H1 (cell line): ENCODE measurements around the gene ARMH4. TPM values are rescaled to one million over a fixed set of nuclear protein-coding genes. Genes with fewer than 3 reads are reported as not detected.

Experiments used
- CTCF ChIA-PET: fragments of 300-600 bp; sonication (Branson Sonifier 250); formaldehyde crosslinking; loops from one replicate; lab custom pipeline; 2021; ENCODE audit not compliant: partially characterized antibody; lab: Charles Lee
- POLR2A ChIA-PET: fragments of 300-600 bp; sonication (Branson Sonifier 250); formaldehyde crosslinking; loops from one replicate; lab custom pipeline; 2021; ENCODE audit warnings: inconsistent platforms; ENCODE audit not compliant: partially characterized antibody; lab: Charles Lee
- DNase-seq, 2 experiments: peaks; one replicate each; pipeline versions ENCODE4 v3.0.0 to v3.0.0-alpha.2; 2010 to 2022; ENCODE audit warnings: low spot score in 2 of 2, low read depth in 1 of 2, mixed read lengths in 1 of 2
- FAIRE-seq: peaks from 2 replicates; lab custom pipeline; 2011; peaks lifted over from hg19 to GRCh38; lab: Jason Lieb, UNC
- H2AFZ ChIP-seq: 2 replicates; pipeline ENCODE4 v1.8.1; 2012; ENCODE audit warnings: low read length, inconsistent platforms
- H2AK5ac ChIP-seq: 2 replicates; pipeline ENCODE4 v1.6.1; 2013; ENCODE audit warnings: low read depth, low read length
- H2BK120ac ChIP-seq: replicated peaks from 2 replicates; pipeline ENCODE3; 2013; ENCODE audit warnings: low read depth, low read length, inconsistent platforms
- H2BK12ac ChIP-seq: 2 replicates; pipeline ENCODE4 v1.6.1; 2013; ENCODE audit warnings: low read depth, low read length
- H2BK15ac ChIP-seq: 2 replicates; pipeline ENCODE4 v1.6.1; 2013; ENCODE audit warnings: low read length
- H2BK20ac ChIP-seq: 2 replicates; pipeline ENCODE4 v1.6.1; 2013; ENCODE audit warnings: low read length
- H2BK5ac ChIP-seq: 2 replicates; pipeline ENCODE4 v1.6.1; 2013; ENCODE audit warnings: low read depth, low read length
- H3K14ac ChIP-seq: 2 replicates; pipeline ENCODE4 v1.6.1; 2013; ENCODE audit warnings: inconsistent platforms; ENCODE audit not compliant: insufficient read length
- H3K18ac ChIP-seq: 2 replicates; pipeline ENCODE4 v1.6.1; 2013; ENCODE audit warnings: low read length; ENCODE audit errors: extremely low read depth
- H3K23ac ChIP-seq: 2 replicates; pipeline ENCODE4 v1.6.1; 2013; ENCODE audit warnings: inconsistent platforms; ENCODE audit not compliant: insufficient read length
- H3K23me2 ChIP-seq: 2 replicates; pipeline ENCODE4 v1.6.1; 2013; ENCODE audit warnings: low read depth, low read length
- H3K27ac ChIP-seq: 2 replicates; pipeline ENCODE4 v1.6.1; 2011; ENCODE audit warnings: low read depth, low read length, inconsistent platforms
- H3K27me3 ChIP-seq, 4 experiments: replicated peaks in 1 of 4; 1 replicate in 1 of 4; 2 replicates in 3 of 4; pipeline versions ENCODE4 v1.6.1 to v1.8.1; 2011 to 2013; ENCODE audit warnings: low read length in 3 of 4, mild to moderate bottlenecking in 3 of 4, inconsistent platforms in 2 of 4, mixed read lengths in 2 of 4, moderate library complexity in 1 of 4; ENCODE audit not compliant: control insufficient read depth in 3 of 4, insufficient read depth in 3 of 4; ENCODE audit errors: extremely low read depth in 1 of 4
- H3K36me3 ChIP-seq, 4 experiments: 2 replicates each; pipeline versions ENCODE4 v1.6.1 to v1.8.1; 2011 to 2013; ENCODE audit warnings: mild to moderate bottlenecking in 4 of 4, low read length in 3 of 4, moderate library complexity in 2 of 4, control low read depth in 1 of 4, inconsistent platforms in 1 of 4; ENCODE audit not compliant: insufficient read depth in 4 of 4, control insufficient read depth in 2 of 4
- H3K4ac ChIP-seq: replicated peaks from 2 replicates; pipeline ENCODE3; 2013; ENCODE audit warnings: low read length, low read depth, mixed read lengths, inconsistent platforms; ENCODE audit not compliant: insufficient read length
- H3K4me1 ChIP-seq, 4 experiments: replicated peaks in 1 of 4; 1 replicate in 1 of 4; 2 replicates in 3 of 4; pipeline versions ENCODE4 v1.6.1 to v1.8.1; 2011 to 2013; ENCODE audit warnings: low read length in 3 of 4, inconsistent platforms in 2 of 4, mixed read lengths in 1 of 4; ENCODE audit not compliant: insufficient read depth in 4 of 4, control insufficient read depth in 3 of 4
- H3K4me2 ChIP-seq, 2 experiments: 2 replicates each; pipeline versions ENCODE4 v1.6.1 to v1.8.1; 2011 to 2013; ENCODE audit warnings: low read depth in 2 of 2, low read length in 2 of 2, control low read depth in 1 of 2, inconsistent platforms in 1 of 2, mild to moderate bottlenecking in 1 of 2; ENCODE audit not compliant: insufficient read depth in 1 of 2
- H3K4me3 ChIP-seq, 4 experiments: fragments of 200-600, 300-600 bp in 1 of 4; sonication (generic), shearing (Covaris generic), sonication (Bioruptor Twin) in 1 of 4; 2 replicates each; pipeline versions ENCODE4 v1.5.1 to v1.8.1; 2011 to 2016; ENCODE audit warnings: low read length in 4 of 4, low read depth in 3 of 4, control low read depth in 2 of 4, inconsistent platforms in 2 of 4, mild to moderate bottlenecking in 2 of 4, mixed read lengths in 1 of 4, moderate library complexity in 1 of 4; ENCODE audit not compliant: insufficient read depth in 2 of 4; ENCODE audit errors: extremely low read depth in 1 of 4
- H3K56ac ChIP-seq: replicated peaks from 2 replicates; pipeline ENCODE3; 2013; ENCODE audit warnings: low read depth, mild to moderate bottlenecking, mixed read lengths, low read length, inconsistent platforms; ENCODE audit not compliant: insufficient read length
- H3K79me1 ChIP-seq: 2 replicates; pipeline ENCODE4 v1.6.1; 2013; ENCODE audit warnings: low read depth, low read length, control low read depth
- H3K79me2 ChIP-seq, 2 experiments: 2 replicates each; pipeline versions ENCODE4 v1.6.1 to v1.8.1; 2012 to 2013; ENCODE audit warnings: low read length in 2 of 2, mild to moderate bottlenecking in 2 of 2, inconsistent platforms in 1 of 2; ENCODE audit not compliant: insufficient read depth in 2 of 2, control insufficient read depth in 1 of 2
- H3K9ac ChIP-seq, 4 experiments: replicated peaks in 1 of 4; 1 replicate in 1 of 4; 2 replicates in 3 of 4; pipeline versions ENCODE4 v1.6.1 to v1.8.1; 2011 to 2013; ENCODE audit warnings: low read depth in 3 of 4, low read length in 3 of 4, control low read depth in 2 of 4, mild to moderate bottlenecking in 2 of 4, moderate library complexity in 2 of 4, inconsistent platforms in 1 of 4; ENCODE audit errors: extremely low read depth in 1 of 4
- H3K9me3 ChIP-seq, 2 experiments: 2 replicates each; pipeline versions ENCODE4 v1.6.1 to v1.8.1; 2012 to 2013; ENCODE audit warnings: mild to moderate bottlenecking in 2 of 2, moderate library complexity in 2 of 2, control low read depth in 1 of 2, inconsistent platforms in 1 of 2, low read depth in 1 of 2, low read length in 1 of 2, mixed read lengths in 1 of 2; ENCODE audit not compliant: insufficient read depth in 2 of 2
- H4K20me1 ChIP-seq, 2 experiments: replicated peaks in 1 of 2; 2 replicates each; pipeline versions ENCODE3 to v1.8.1; 2011 to 2013; ENCODE audit warnings: inconsistent platforms in 2 of 2, low read length in 2 of 2, mild to moderate bottlenecking in 1 of 2; ENCODE audit not compliant: insufficient read depth in 2 of 2, control insufficient read depth in 1 of 2
- H4K5ac ChIP-seq: 2 replicates; pipeline ENCODE4 v1.6.1; 2013; ENCODE audit warnings: low read length, low read depth, mixed read lengths, inconsistent platforms; ENCODE audit not compliant: insufficient read length
- H4K8ac ChIP-seq: 2 replicates; pipeline ENCODE4 v1.8.0; 2013; ENCODE audit warnings: mild to moderate bottlenecking, moderate library complexity, low read length, inconsistent platforms; ENCODE audit not compliant: insufficient read depth; ENCODE audit errors: extremely low read depth
- H4K91ac ChIP-seq: replicated peaks from 2 replicates; pipeline ENCODE3; 2013; ENCODE audit warnings: low read length, mixed read lengths, inconsistent platforms; ENCODE audit not compliant: insufficient read length
- BRCA1 ChIP-seq: IDR thresholded peaks from 2 replicates; pipeline ENCODE4 v1.6.1; 2012; ENCODE audit warnings: low read depth, low read length, improper control_type of control experiment
- EGR1 ChIP-seq: IDR thresholded peaks from 2 replicates; pipeline ENCODE4 v1.6.1; 2011; ENCODE audit warnings: low read depth, low read length, borderline replicate concordance
- GABPA ChIP-seq: IDR thresholded peaks from 2 replicates; pipeline ENCODE4 v1.6.1; 2011; ENCODE audit warnings: mild to moderate bottlenecking, low read length, moderate library complexity, borderline replicate concordance; ENCODE audit not compliant: insufficient read depth
- HDAC6 ChIP-seq: IDR thresholded peaks from one replicate; pipeline ENCODE4 v1.7.1; 2012; ENCODE audit warnings: low read depth, mild to moderate bottlenecking, inconsistent platforms, low read length, moderate library complexity
- JUND ChIP-seq: IDR thresholded peaks from 2 replicates; pipeline ENCODE4 v1.6.1; 2011; ENCODE audit warnings: mild to moderate bottlenecking, improper control_type of control experiment, low read length
- POLR2A ChIP-seq, 2 experiments: IDR thresholded peaks; 1 replicate in 1 of 2; 2 replicates in 1 of 2; pipeline ENCODE4 v1.6.1; 2011; ENCODE audit warnings: low read depth in 2 of 2, low read length in 2 of 2, mild to moderate bottlenecking in 2 of 2; ENCODE audit errors: control extremely low read depth in 1 of 2
- POLR2AphosphoS5 ChIP-seq: IDR thresholded peaks from 2 replicates; pipeline ENCODE4 v1.6.1; 2011; ENCODE audit warnings: low read depth, low read length
- SIRT6 ChIP-seq: IDR thresholded peaks from one replicate; pipeline ENCODE4 v1.7.1; 2012; ENCODE audit warnings: low read length, inconsistent platforms
- SIX5 ChIP-seq: IDR thresholded peaks from 2 replicates; pipeline ENCODE4 v1.6.1; 2011; ENCODE audit warnings: mild to moderate bottlenecking, low read depth, low read length
- SP2 ChIP-seq: IDR thresholded peaks from 2 replicates; pipeline ENCODE4 v1.6.1; 2012; ENCODE audit warnings: mild to moderate bottlenecking, low read length, inconsistent platforms
- TCF12 ChIP-seq: IDR thresholded peaks from 2 replicates; pipeline ENCODE4 v1.6.1; 2011; ENCODE audit warnings: low read depth, mild to moderate bottlenecking, low read length
- TEAD4 ChIP-seq: IDR thresholded peaks from 2 replicates; pipeline ENCODE4 v1.6.1; 2012; ENCODE audit warnings: low read depth, low read length, inconsistent platforms, mixed read lengths
- YY1 ChIP-seq: IDR thresholded peaks from 2 replicates; pipeline ENCODE4 v1.6.1; 2011; ENCODE audit warnings: low read depth, mild to moderate bottlenecking, low read length
- ZNF274 ChIP-seq: IDR thresholded peaks from 2 replicates; pipeline ENCODE4 v1.7.0; 2012; ENCODE audit warnings: low read length, borderline replicate concordance; ENCODE audit errors: extremely low read depth
- polyA plus RNA-seq, 7 experiments: library from polyadenylated mRNA; depleted of rRNA in 3 of 7; stranded (reverse) in 5 of 7; unstranded in 2 of 7; fragments of >200 nt in 5 of 7; fragments of 200-250 nt in 2 of 7; gene quantifications; 1 replicate in 5 of 7; 2 replicates in 1 of 7; 4 replicates in 1 of 7; pipeline versions ENCODE4 v1.2.1 to v1.2.3, GENCODE V29; 2011 to 2013; ENCODE audit warnings: missing spikeins in 2 of 7, mixed read lengths in 2 of 7
- total RNA-seq: library from RNA; stranded (reverse); fragmentation: NEBNext Ultra II Directional; extraction: Animal tissue kit (Norgen Biotek cat#: 25700); gene quantifications from 2 replicates; pipeline ENCODE4 v1.2.1, GENCODE V29; 2021
- TF ChIP-seq, protein P1 (sequence below): IDR thresholded peaks from 2 replicates; pipeline ENCODE4 v1.6.1; 2012; ENCODE audit warnings: inconsistent platforms
- TF ChIP-seq, protein P2 (sequence below): IDR thresholded peaks from 2 replicates; pipeline ENCODE4 v1.6.1; 2011; ENCODE audit warnings: low read depth, mild to moderate bottlenecking, low read length; ENCODE audit not compliant: insufficient read depth

Gene ARMH4
- total and polyA plus RNA-seq, 2 of the 8 experiments (the other 6 are each of a cell fraction or from before 2014, with no cell fraction given) = 7.1 to 25.4 TPM

DNA sequence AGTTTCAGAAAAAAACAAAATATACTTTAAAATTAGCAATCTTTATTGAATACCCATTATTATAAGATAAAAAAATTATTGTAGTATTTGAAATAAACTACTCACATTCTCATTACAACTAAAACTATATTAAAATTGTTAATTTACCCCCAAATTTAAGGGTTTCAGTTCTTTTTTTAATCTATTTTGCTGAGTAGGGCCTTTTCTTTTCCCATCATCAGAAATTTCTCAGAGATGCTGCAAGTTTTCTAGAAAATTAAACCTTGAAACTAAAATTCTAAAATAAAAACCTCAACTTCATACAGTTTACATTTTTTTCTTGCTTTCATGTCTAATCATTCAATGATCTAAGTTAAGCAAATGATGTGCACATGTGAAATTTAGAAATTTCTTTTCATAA, 10.1 kb downstream of the ARMH4 start:
- Histone ChIP-seq H3K27me3 (no peaks in the 10 kb centered on the region), H2BK5ac (no peak overlapping the region), H2AFZ (no peak overlapping the region), H3K23me2 (no peaks in the 10 kb centered on the region), H3K23ac (no peak overlapping the region), H4K20me1 (no peaks in the 10 kb centered on the region), H3K36me3 (no peaks in the 10 kb centered on the region; a peak in 2 of 8 replicates), H3K4me2 (no peak overlapping the region), H4K91ac (no peak overlapping the region), H3K14ac (no peak overlapping the region), H3K56ac (no peak overlapping the region), H2BK120ac (no peak overlapping the region), H3K9me3 (no peaks in the 10 kb centered on the region), H2BK12ac (no peak overlapping the region), H3K18ac (no peak overlapping the region), H4K8ac (no peak overlapping the region), H3K4me3 (no peak overlapping the region), H2AK5ac (no peak overlapping the region), H3K27ac (no peak overlapping the region), H4K5ac (no peak overlapping the region), H2BK15ac (no peak overlapping the region), H3K4me1 (peaks cover 0 to 4% (median 0%) of the 10 kb centered on the region in 4 experiments; a peak in 1 of 7 replicates), H3K9ac (no peak overlapping the region), H3K79me2 (peaks cover 0 to 2% of the 10 kb centered on the region in 2 experiments; a peak in 1 of 4 replicates), H3K4ac (no peak overlapping the region), H3K79me1 (no peaks in the 10 kb centered on the region; the same call in 1 of the 2 replicates), H2BK20ac (no peak overlapping the region)
- CTCF ChIA-PET = interaction anchor here (1.2 to 2.1 kb wide), 2 partner anchors 11 to 25 kb away, joined by 6 to 8 read pairs; partner anchors contain the start of gene ARMH4
- no peak for DNase-seq
- POLR2A ChIA-PET = no interaction called here
- no peak for FAIRE-seq
- TF ChIP-seq JUND (no peak), ZNF274 (no peak), HDAC6 (no peak), TEAD4 (no peak), YY1 (no peak), POLR2A (IDR thresholded peaks at IDR 0.05; ENCODE audit: control extremely low read depth in 1 of 2, low read depth in 2 of 2, low read length in 2 of 2) (no peak), SP2 (no peak), SIRT6 (no peak), BRCA1 (no peak), EGR1 (no peak), TCF12 (no peak), SIX5 (no peak), POLR2AphosphoS5 (no peak), GABPA (no peak)
- TF ChIP-seq, protein P1, sequence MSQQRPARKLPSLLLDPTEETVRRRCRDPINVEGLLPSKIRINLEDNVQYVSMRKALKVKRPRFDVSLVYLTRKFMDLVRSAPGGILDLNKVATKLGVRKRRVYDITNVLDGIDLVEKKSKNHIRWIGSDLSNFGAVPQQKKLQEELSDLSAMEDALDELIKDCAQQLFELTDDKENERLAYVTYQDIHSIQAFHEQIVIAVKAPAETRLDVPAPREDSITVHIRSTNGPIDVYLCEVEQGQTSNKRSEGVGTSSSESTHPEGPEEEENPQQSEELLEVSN = no peak
- TF ChIP-seq, protein P2, sequence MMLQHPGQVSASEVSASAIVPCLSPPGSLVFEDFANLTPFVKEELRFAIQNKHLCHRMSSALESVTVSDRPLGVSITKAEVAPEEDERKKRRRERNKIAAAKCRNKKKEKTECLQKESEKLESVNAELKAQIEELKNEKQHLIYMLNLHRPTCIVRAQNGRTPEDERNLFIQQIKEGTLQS = no peak
